Esophagus (tissue), 2 donors: Measurements from ENCODE around the gene TEX264. TPM values are rescaled to one million over a fixed set of nuclear protein-coding genes. Genes with fewer than 3 reads are reported as not detected.

ENCODE experiments used
- H3K27ac ChIP-seq, 2 donors: one replicate each; pipeline ENCODE4 v1.5.1; 2013; ENCODE audit warnings: low read depth in 2 of 2, mild to moderate bottlenecking in 2 of 2, inconsistent platforms in 1 of 2, low read length in 1 of 2, moderate library complexity in 1 of 2
- H3K27me3 ChIP-seq, 2 donors: one replicate each; pipeline ENCODE4 v1.6.1; 2013; ENCODE audit warnings: low read length in 2 of 2, control low read depth in 1 of 2, mild to moderate bottlenecking in 1 of 2; ENCODE audit not compliant: insufficient read depth in 2 of 2, control insufficient read depth in 1 of 2
- H3K36me3 ChIP-seq, 2 donors: one replicate each; pipeline ENCODE4 v1.6.1; 2013; ENCODE audit warnings: low read length in 1 of 2; ENCODE audit not compliant: control insufficient read depth in 2 of 2, insufficient read depth in 2 of 2
- H3K4me1 ChIP-seq, 2 donors: one replicate each; pipeline ENCODE4 v1.6.1; 2013; ENCODE audit warnings: low read length in 1 of 2; ENCODE audit not compliant: control insufficient read depth in 2 of 2, insufficient read depth in 2 of 2
- H3K4me3 ChIP-seq, 2 donors: one replicate each; pipeline ENCODE4 v1.5.1; 2013; ENCODE audit warnings: low read length in 2 of 2, mild to moderate bottlenecking in 2 of 2, low read depth in 1 of 2, moderate library complexity in 1 of 2
- H3K9me3 ChIP-seq, 2 donors: one replicate each; pipeline ENCODE4 v1.6.1; 2013; ENCODE audit warnings: mild to moderate bottlenecking in 2 of 2, low read depth in 1 of 2, low read length in 1 of 2, moderate library complexity in 1 of 2; ENCODE audit not compliant: control insufficient read depth in 2 of 2, insufficient read depth in 1 of 2
- WGBS, 2 donors: extraction: QIAGEN DNeasy Blood & Tissue Kit; methylation state at CpG; one replicate each; pipeline ENCODE4 v1.1.7; 2013; 5-methylcytosine and 5-hydroxymethylcytosine counted together
- polyA plus RNA-seq, 2 donors: library from polyadenylated mRNA; stranded (reverse); fragments of 200-250 nt; gene quantifications; one replicate each; pipeline ENCODE4 v1.2.3, GENCODE V29; 2013
- donor health status: healthy with polysubstance abuse.
- donor health status: Bipolar disorder and iron deficiency.

TEX264 gene
- polyA plus RNA-seq, 2 donors = 46.7 to 59.5 TPM

DNA sequence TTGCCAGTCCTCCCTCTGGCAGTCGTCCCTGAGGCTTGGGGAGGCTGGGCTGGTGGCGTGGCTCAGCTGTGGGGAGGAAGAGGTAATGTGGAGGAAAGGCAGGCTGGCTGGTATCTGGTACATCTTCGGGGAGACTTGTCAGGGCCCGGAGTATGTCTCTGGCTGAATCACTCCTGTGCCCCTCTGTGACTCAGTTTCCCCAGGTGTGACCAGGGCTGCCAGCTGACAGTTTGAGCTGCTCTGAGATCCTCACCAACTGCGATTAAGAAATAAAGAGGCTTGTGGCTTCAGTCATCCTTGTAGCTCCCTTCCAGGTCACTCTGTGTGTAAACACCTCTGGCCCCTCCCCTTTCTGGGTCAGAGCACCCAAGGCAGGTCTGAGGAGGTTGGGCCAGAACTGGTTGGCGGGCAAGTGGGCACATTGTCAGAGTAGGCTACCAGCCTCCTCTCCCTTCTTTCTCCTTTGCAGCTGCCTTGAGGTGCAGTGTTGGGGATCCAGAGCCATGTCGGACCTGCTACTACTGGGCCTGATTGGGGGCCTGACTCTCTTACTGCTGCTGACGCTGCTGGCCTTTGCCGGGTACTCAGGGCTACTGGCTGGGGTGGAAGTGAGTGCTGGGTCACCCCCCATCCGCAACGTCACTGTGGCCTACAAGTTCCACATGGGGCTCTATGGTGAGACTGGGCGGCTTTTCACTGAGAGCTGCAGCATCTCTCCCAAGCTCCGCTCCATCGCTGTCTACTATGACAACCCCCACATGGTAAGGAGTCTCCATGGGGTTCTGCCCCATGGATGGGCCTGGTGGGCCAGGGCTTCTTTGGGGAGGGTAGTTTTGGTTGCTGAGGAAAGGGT, 3.0 kb downstream of the TEX264 start:
- Histone ChIP-seq H3K9me3 (no peaks in the 10 kb centered on the region), H3K27me3 (no peaks in the 10 kb centered on the region), H3K4me3 (peak overlapping the region in 1 of 2 donors; percentile 2), H3K27ac (peak overlapping the region; percentile 38 to 88), H3K36me3 (peaks cover 0 to 5% of the 10 kb centered on the region in 2 donors), H3K4me1 (peaks cover 7 to 48% of the 10 kb centered on the region in 2 donors)
- WGBS, 2 donors = 91 to 92% methylated on average over 14 of the region's 14 CpGs

DNA sequence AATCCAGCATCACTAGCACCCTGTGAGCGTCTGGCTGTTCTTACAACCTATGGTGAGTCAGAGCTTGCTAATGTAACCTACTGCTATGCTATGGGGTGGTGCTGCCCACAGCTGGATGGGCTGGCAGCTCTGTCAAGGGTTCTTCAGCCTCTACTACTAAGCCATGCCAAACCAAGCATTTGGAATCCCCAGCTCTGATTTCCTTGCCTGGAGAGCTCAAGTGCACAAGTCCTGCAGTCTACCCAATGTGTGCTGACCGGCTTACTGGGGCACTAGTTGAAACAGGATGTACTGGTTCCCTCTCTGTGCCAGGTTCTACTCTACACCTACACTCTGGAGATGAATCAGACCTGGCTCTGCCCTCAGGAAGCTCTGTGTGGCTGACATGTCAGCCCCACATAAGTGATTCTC, 4.2 kb downstream of the TEX264 start:
- Histone ChIP-seq H3K4me1 (peaks cover 3 to 42% of the 10 kb centered on the region in 2 donors), H3K36me3 (peaks cover 0 to 9% of the 10 kb centered on the region in 2 donors), H3K27ac (peak overlapping the region; percentile 9 to 88), H3K4me3 (no peak overlapping the region), H3K9me3 (no peaks in the 10 kb centered on the region), H3K27me3 (no peaks in the 10 kb centered on the region)
- 43 to 51% methylated on average over 2 of the region's 2 CpGs for WGBS, 2 donors

DNA sequence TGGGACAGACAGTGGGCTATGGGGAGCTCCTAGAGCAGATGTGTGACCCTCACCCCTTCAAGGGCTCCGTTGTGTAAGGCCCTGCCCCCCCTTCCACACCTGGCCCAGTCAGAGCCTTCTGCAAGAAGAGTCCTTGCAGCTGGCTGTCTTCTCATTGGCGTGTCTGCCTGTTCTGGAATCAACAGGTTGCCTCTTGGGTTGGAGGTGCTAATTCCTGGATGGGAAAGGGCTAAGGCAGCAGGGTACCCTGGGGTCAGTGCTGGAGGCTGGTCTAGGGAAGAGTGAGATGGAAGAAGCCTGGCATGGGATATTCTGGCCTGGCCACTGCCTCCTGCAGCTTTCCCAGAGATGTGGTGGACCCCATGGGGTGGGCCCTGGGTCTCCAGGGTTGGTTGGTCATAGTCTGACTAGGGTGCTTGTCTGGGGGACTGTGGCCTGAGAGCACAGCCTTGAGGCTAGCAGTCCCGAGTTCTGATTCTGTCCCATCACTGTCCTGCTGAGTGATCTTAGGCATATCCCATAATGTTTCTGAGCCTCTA, 5.1 kb downstream of the TEX264 start:
- no peak overlapping the region for H3K4me3 ChIP-seq
- peaks cover 0 to 9% of the 10 kb centered on the region in 2 donors for H3K36me3 ChIP-seq
- no peaks in the 10 kb centered on the region for H3K9me3 ChIP-seq
- peaks cover 8 to 45% of the 10 kb centered on the region in 2 donors for H3K4me1 ChIP-seq
- WGBS, 2 donors = 81 to 90% methylated on average over 3 of the region's 3 CpGs
- H3K27me3 ChIP-seq = no peaks in the 10 kb centered on the region
- H3K27ac ChIP-seq = peak overlapping the region in 1 of 2 donors; percentile 88

DNA sequence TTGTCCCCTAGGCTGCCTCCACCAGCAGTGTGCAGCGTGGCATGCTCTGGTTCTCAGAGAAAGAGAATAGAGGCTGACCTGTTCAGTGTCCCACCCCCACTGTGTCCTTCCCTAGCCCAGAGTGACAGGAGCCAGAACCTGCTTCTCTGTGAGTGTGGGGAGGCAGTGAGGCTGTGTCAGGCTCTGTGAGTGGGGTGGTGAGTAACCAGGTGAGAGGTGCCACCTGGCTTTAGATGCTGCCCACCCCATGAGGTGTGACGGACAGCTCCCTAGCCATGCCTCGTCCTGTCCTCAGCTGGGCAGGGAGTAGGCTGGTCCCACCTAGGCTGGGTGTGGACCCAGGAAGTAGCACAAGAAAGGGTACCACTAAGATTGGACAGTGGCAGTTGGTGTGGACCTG, 6.3 kb downstream of the TEX264 start:
- H3K4me1 ChIP-seq = peaks cover 8 to 48% of the 10 kb centered on the region in 2 donors
- WGBS, 2 donors = 91 to 98% methylated on average over 3 of the region's 3 CpGs
- H3K9me3 ChIP-seq = no peaks in the 10 kb centered on the region
- peak overlapping the region in 1 of 2 donors; percentile 11 for H3K27ac ChIP-seq
- no peak overlapping the region for H3K4me3 ChIP-seq
- H3K36me3 ChIP-seq = peaks cover 0 to 9% of the 10 kb centered on the region in 2 donors
- H3K27me3 ChIP-seq = no peaks in the 10 kb centered on the region

DNA sequence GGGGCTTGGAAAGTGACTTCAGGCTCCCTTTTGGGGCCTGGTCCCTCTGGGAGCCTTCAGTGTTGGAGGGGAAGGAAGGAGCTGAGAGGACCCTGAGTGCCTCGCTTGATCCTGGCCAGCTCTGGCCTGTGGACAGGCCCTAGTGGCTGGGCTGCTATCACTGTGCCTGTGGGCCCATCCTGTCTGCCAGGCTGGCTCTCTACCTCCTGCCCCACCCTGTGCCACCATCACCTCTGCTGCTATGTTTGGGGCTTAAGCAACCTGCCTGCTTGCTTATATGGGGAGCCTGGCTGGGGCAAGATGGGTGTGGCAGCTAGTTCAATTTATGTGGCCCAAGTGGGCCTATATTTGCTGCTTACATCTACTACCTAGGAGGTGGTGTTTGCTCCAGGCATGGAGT, 7.1 kb downstream of the TEX264 start:
- H3K27me3 ChIP-seq = no peaks in the 10 kb centered on the region
- WGBS, 2 donors = 95 to 100% methylated on average over 1 of the region's 1 CpG
- H3K4me1 ChIP-seq = peaks cover 8 to 48% of the 10 kb centered on the region in 2 donors
- H3K27ac ChIP-seq = peak overlapping the region in 1 of 2 donors; percentile 59
- H3K9me3 ChIP-seq = no peaks in the 10 kb centered on the region
- H3K4me3 ChIP-seq = no peak overlapping the region
- H3K36me3 ChIP-seq = peaks cover 0 to 9% of the 10 kb centered on the region in 2 donors

DNA sequence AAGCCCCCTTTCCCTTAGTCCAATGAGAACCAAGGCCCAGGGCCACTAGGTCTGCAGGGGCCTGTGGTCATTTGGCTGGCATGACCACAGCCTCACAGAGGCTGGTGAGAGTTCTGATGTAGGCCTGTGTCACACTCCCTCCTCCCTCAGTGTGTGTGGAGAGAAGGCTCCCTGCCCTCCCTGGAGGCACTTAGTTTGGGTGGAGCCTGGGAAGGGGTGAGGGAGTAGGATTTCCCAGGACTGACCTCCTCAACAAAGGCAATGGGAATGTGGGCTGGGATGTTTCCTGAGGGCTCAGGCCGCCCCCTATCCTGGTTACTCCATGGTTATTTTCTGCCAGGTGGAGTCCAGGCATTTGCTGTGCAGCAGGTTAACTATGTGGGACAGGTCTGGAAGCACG, 7.6 kb downstream of the TEX264 start:
- Histone ChIP-seq H3K27ac (peak overlapping the region in 1 of 2 donors; percentile 59), H3K36me3 (peaks cover 2 to 9% of the 10 kb centered on the region in 2 donors), H3K27me3 (no peaks in the 10 kb centered on the region), H3K4me1 (peaks cover 8 to 48% of the 10 kb centered on the region in 2 donors), H3K4me3 (no peak overlapping the region), H3K9me3 (no peaks in the 10 kb centered on the region)
- WGBS, 2 donors = 81 to 87% methylated on average over 2 of the region's 2 CpGs

DNA sequence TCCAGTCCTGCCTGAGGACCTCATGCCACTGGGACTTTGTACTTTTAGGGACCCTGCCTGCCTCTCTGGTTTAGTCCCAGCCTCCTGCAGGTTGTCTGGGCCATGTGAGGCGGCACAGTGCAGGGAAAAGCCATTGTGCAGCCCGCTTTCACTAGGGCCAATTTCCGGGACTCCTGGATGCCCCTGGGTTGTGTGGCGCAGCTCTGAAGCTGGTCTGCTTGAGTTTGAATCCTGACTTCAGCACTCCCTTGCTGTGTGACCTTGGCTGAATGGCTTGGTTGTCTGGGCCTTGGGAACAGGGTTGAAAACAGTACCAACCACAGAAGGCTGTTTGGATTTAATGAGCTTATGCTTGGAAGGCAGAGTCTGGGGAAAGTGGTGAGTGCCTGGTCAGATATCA, 8.3 kb downstream of the TEX264 start:
- 92 to 95% methylated on average over 4 of the region's 4 CpGs for WGBS, 2 donors

DNA sequence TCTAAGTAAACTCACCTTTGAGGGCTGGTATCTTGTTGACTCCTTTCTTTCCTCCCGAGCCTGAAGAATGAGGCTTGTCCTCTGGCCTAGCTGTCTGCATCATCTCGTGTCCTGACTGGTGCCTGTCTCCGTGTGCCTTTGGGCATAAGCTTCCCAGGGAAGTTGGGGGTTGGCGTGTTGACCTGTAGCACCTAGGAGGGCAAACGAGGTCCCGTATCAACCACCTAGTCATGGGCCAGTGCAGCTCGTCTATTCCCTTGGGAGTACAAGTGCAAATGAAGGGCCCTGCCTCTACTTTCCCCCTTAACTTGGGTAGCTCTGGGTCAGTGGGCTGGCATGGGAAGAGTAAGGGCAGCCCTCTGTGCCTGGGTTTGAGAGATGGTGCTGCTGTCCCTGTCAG, 8.7 kb downstream of the TEX264 start:
- H3K27me3 ChIP-seq = no peaks in the 10 kb centered on the region
- H3K4me3 ChIP-seq = no peak overlapping the region
- H3K27ac ChIP-seq = no peak overlapping the region
- 73 to 81% methylated on average over 7 of the region's 7 CpGs for WGBS, 2 donors
- H3K4me1 ChIP-seq = peaks cover 5 to 41% of the 10 kb centered on the region in 2 donors
- H3K9me3 ChIP-seq = no peaks in the 10 kb centered on the region
- H3K36me3 ChIP-seq = peaks cover 9 to 12% of the 10 kb centered on the region in 2 donors

More for the DNA sequence above, 8.3 kb downstream of the TEX264 start:
- H3K9me3 ChIP-seq = no peaks in the 10 kb centered on the region
- peak overlapping the region in 1 of 2 donors; percentile 27 for H3K27ac ChIP-seq
- peaks cover 5 to 44% of the 10 kb centered on the region in 2 donors for H3K4me1 ChIP-seq
- H3K4me3 ChIP-seq = no peak overlapping the region
- H3K27me3 ChIP-seq = no peaks in the 10 kb centered on the region
- peaks cover 8 to 9% of the 10 kb centered on the region in 2 donors for H3K36me3 ChIP-seq

DNA sequence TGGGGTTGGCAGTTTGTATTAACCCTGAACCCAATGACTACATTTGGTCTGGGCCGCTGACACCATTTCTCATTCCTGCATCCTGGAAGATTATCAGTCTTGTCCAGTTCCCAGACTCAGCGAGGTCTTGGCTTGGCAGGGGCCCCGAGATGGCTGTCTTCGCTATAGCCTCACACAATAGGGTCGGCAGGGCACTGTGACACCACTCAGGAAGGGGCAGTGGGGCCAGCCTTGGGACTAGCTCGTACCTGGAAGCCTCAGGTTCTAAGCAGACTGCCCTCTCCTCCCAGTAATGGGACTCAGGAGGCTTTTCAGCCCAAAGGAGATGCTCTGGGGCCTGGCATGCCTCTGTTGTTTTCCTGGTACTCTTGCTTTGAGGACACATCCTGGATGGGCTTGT, 9.1 kb downstream of the TEX264 start:
- Histone ChIP-seq H3K9me3 (no peaks in the 10 kb centered on the region), H3K4me1 (peaks cover 5 to 37% of the 10 kb centered on the region in 2 donors), H3K27ac (peak overlapping the region; percentile 77 to 90), H3K27me3 (no peaks in the 10 kb centered on the region), H3K4me3 (no peak overlapping the region), H3K36me3 (peaks cover 9 to 15% of the 10 kb centered on the region in 2 donors)
- 83 to 92% methylated on average over 6 of the region's 6 CpGs for WGBS, 2 donors
